Measurements from ENCODE around the gene SPOCK1. TPM values are rescaled to one million over a fixed set of nuclear protein-coding genes. Genes with fewer than 3 reads are reported as not detected.

The SPOCK1 gene
- total RNA-seq, 1 experiment from 2014 or later, result 23.9 TPM

- ChIA-PET CTCF (no interaction called here), POLR2A (ENCODE audit: unreplicated experiment) (no interaction called here)
- no peaks in the 10 kb centered on the region for H3K27me3 ChIP-seq (ENCODE audit: insufficient read depth, low read depth)
- no peak overlapping the region for H2AFZ ChIP-seq
- H3K27ac ChIP-seq, result no peak overlapping the region
- no peak overlapping the region for H3K4me3 ChIP-seq
- intact Hi-C loops (cut with micrococcal nuclease; ENCODE audit: unreplicated experiment), result no loop called here
- peak in 1 of 2 experiments; percentile 3 for DNase-seq
- no peaks in the 10 kb centered on the region for H3K79me2 ChIP-seq (ENCODE audit: low read depth)
- H4K20me1 ChIP-seq (ENCODE audit: insufficient read depth), result no peaks in the 10 kb centered on the region
- no peaks in the 10 kb centered on the region for H3F3A ChIP-seq (ENCODE audit: insufficient read depth, low read depth)
- H3K4me2 ChIP-seq, result no peak overlapping the region
- TF ChIP-seq EZH2 (IDR thresholded peaks at IDR 0.05; ENCODE audit: low read depth), result no peak
- no peak for TF ChIP-seq CTCF (conservative IDR thresholded peaks at IDR 0.05)
- no peaks in the 10 kb centered on the region for H3K36me3 ChIP-seq (ENCODE audit: low read depth)
- no TSS peak for BruUV-seq (replicated peaks)
- no peaks in the 10 kb centered on the region for H3K4me1 ChIP-seq (replicated peaks; ENCODE audit: insufficient read depth)
- H3K9me3 ChIP-seq (ENCODE audit: insufficient read depth, low read depth), result no peaks in the 10 kb centered on the region
- H3K9me2 ChIP-seq (ENCODE audit: insufficient read depth), result no peaks in the 10 kb centered on the region
These were observed 250.6 kb downstream of the SPOCK1 start for GRCh38 chr5:137248527-137248926.

GRCh38 chr5:137245438-137245837 lies 253.7 kb downstream of the SPOCK1 start:
- no peaks in the 10 kb centered on the region for H3K27me3 ChIP-seq (ENCODE audit: insufficient read depth, low read depth)
- TF ChIP-seq EZH2 (IDR thresholded peaks at IDR 0.05; ENCODE audit: low read depth) (no peak), CTCF (conservative IDR thresholded peaks at IDR 0.05) (no peak)
- H2AFZ ChIP-seq, result no peak overlapping the region
- no peaks in the 10 kb centered on the region for H3K9me2 ChIP-seq (ENCODE audit: insufficient read depth)
- DNase-seq, result peak in 1 of 2 experiments; percentile 21
- intact Hi-C loops (cut with micrococcal nuclease; ENCODE audit: unreplicated experiment), result no loop called here
- H3K4me2 ChIP-seq, result no peak overlapping the region
- H3F3A ChIP-seq (ENCODE audit: insufficient read depth, low read depth), result no peaks in the 10 kb centered on the region
- no peak overlapping the region for H3K4me3 ChIP-seq
- CTCF ChIA-PET, result no interaction called here
- no peaks in the 10 kb centered on the region for H3K79me2 ChIP-seq (ENCODE audit: low read depth)
- no peaks in the 10 kb centered on the region for H3K36me3 ChIP-seq (ENCODE audit: low read depth)
- no peaks in the 10 kb centered on the region for H3K4me1 ChIP-seq (replicated peaks; ENCODE audit: insufficient read depth)
- POLR2A ChIA-PET (ENCODE audit: unreplicated experiment), result no interaction called here
- H3K27ac ChIP-seq, result no peak overlapping the region
- H4K20me1 ChIP-seq (ENCODE audit: insufficient read depth), result no peaks in the 10 kb centered on the region
- BruUV-seq (replicated peaks), result no TSS peak
- H3K9me3 ChIP-seq (ENCODE audit: insufficient read depth, low read depth), result no peaks in the 10 kb centered on the region

GRCh38 chr5:137240285-137240684 lies 258.8 kb downstream of the SPOCK1 start:
- Histone ChIP-seq H3K36me3 (ENCODE audit: low read depth) (no peaks in the 10 kb centered on the region), H4K20me1 (ENCODE audit: insufficient read depth) (no peaks in the 10 kb centered on the region), H3K4me1 (replicated peaks; ENCODE audit: insufficient read depth) (peaks cover 27% of the 10 kb centered on the region), H3K4me3 (no peak overlapping the region), H3F3A (ENCODE audit: insufficient read depth, low read depth) (peaks cover 4% of the 10 kb centered on the region), H3K27ac (no peak overlapping the region), H2AFZ (no peak overlapping the region), H3K4me2 (no peak overlapping the region), H3K9me3 (ENCODE audit: insufficient read depth, low read depth) (no peaks in the 10 kb centered on the region; the same call in 1 of the 2 replicates), H3K9me2 (ENCODE audit: insufficient read depth) (no peaks in the 10 kb centered on the region), H3K79me2 (ENCODE audit: low read depth) (no peaks in the 10 kb centered on the region), H3K27me3 (ENCODE audit: insufficient read depth, low read depth) (no peaks in the 10 kb centered on the region)
- TF ChIP-seq CTCF (conservative IDR thresholded peaks at IDR 0.05) (no peak), EZH2 (IDR thresholded peaks at IDR 0.05; ENCODE audit: low read depth) (no peak)
- CTCF ChIA-PET, result no interaction called here
- no TSS peak for BruUV-seq (replicated peaks)
- DNase-seq, result no peak
- intact Hi-C loops (cut with micrococcal nuclease; ENCODE audit: unreplicated experiment), result no loop called here
- POLR2A ChIA-PET (ENCODE audit: unreplicated experiment), result no interaction called here

Measured in PC-9 (cell line).